GM21786 (cell line): Measurements from ENCODE around the gene BRME1.

Source experiments
- ATAC-seq: cut with Tn5 transposase; IDR thresholded peaks from one replicate; pipeline ENCODE4 v1.9.1; 2021; ENCODE audit not compliant: unreplicated experiment

The BRME1 gene

DNA sequence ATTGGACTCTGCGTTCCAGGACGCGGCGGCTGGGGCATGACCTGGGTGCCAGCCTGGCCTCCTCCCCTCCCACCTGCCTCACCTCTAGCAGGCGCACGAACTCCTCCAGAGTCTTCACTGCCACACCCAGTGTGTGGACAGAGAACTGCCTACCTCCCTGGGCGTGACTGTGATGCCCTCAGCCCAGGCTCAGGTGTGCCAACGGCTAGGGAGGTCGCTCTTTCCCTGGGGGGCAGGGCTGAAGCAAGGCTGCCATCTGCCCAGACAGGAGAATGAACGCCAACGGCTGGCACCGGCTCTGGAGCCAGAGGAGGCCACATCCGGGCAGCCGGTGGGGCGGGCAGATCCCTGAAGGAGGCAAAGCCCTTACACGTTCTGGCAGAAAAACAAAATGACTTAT lies 17.6 kb downstream of the BRME1 start:
- ATAC-seq: no peak

GRCh38 chr19:13887517-13887916 lies 18.4 kb downstream of the BRME1 start:
- no peak for ATAC-seq

GRCh38 chr19:13887018-13887436 lies 18.9 kb downstream of the BRME1 start:
- ATAC-seq: no peak

DNA sequence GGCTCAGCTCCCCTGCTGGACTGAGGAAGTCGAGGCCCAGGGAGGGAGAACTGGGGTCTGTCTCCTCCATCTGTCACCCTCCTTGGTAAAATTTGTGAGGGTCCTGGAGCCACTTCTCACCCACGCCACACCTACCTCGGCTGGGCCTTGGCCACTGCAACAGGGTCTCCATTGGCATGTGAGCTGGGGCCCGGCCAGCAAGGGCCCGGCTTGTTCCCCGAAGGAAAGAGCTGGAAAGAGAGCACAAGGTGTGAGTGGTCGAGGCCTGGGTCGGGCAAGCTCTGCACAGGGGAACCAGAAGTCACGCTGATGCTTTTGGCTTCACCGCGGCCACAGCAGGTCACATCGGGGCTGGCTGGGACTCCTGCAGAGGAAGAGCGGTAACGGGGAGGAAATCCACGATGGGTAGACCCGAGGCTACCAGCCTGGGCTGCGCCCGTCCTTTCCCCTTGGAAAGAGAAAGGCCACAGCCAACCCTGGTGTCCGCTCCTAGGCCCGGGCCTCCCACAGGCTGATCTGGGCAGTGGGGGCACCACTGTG lies 20.0 kb downstream of the BRME1 start:
- ATAC-seq: no peak

- no peak for ATAC-seq
Observed at GRCh38 chr19:13884726-13885591, 21.0 kb downstream of the BRME1 start.

DNA sequence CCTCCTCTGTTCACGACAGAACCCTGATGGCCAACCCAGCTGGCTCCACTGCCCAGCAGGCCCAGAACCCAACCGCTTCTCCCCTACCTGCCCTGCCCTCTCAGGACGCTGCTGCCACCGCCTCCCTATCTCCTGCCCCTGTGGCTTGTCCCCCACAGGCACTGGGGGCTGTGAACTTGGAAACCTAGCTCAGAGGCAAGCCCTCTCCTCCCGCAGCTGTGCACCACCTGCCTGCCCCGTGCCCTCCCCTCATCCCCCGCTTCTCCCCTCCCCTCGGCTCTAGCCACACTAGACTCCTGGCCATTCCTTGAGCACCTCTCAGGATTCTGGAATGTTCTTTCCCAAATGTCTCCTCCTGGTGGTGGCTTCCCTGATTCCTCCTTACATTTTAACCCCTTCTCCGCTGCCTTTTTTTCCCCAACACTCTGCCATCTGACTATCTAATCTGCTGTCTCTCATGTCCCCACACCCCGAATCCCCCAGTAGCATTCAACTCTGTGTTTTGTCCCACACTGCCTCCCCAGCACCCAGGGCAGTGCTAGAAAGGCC lies 22.3 kb downstream of the BRME1 start:
- ATAC-seq: no peak

GRCh38 chr19:13882836-13883235 lies 23.1 kb downstream of the BRME1 start:
- no peak for ATAC-seq

DNA sequence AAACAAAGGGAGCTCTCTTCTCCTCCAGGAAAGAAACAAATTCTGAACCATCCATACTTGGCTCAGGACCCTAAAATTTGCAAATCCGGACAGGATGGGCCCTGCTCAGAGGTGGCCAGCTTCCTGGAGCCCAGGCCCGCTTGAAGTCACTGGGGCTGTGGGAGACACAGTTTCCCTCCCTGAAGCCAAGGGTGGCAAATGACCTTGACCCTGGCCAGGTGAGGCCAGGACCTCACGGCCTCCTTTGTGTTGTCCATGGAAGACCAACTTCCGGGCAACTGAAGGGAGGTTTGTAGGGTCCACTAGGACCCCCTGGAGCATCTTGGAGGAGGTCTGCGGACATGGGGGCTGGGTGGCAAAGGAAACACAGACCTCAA lies 23.5 kb downstream of the BRME1 start:
- ATAC-seq: no peak

DNA sequence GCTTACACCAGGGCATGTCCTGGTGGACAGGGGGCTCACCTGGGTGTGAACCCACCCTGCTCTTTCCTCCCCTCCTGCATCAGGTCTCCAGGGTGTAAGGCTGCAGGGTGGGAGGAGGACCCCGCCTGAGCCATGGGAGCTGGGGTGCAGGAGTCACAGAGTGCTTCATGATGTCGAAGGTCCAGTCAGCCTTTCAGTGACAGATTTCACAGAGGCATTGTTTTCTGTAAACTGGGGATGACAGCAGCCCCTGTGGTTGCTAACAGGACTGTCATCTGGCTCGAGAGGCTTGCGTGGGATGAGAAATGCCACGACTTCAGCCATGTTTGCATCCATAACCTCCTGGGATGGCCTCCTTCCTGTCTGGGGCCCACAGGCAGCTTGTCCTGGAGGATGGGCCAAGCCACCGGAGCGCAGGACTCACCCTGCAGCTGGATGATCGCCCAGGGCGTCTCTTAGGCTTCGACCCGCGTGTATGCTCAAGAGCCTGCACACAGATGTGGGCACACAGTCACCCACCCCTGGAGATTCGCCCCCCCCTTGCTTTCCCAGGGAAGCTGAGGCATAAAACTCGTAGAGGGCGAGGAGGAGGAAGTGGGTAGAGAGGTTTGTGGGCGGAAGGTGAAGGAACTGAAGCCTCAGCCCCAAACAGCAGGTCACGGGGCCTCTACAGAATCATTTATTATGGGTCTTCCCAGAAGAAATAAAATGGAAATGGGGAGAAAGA lies 24.1 kb downstream of the BRME1 start:
- no peak for ATAC-seq

- no peak for ATAC-seq
Observed at GRCh38 chr19:13881251-13881691, 24.6 kb downstream of the BRME1 start.

DNA sequence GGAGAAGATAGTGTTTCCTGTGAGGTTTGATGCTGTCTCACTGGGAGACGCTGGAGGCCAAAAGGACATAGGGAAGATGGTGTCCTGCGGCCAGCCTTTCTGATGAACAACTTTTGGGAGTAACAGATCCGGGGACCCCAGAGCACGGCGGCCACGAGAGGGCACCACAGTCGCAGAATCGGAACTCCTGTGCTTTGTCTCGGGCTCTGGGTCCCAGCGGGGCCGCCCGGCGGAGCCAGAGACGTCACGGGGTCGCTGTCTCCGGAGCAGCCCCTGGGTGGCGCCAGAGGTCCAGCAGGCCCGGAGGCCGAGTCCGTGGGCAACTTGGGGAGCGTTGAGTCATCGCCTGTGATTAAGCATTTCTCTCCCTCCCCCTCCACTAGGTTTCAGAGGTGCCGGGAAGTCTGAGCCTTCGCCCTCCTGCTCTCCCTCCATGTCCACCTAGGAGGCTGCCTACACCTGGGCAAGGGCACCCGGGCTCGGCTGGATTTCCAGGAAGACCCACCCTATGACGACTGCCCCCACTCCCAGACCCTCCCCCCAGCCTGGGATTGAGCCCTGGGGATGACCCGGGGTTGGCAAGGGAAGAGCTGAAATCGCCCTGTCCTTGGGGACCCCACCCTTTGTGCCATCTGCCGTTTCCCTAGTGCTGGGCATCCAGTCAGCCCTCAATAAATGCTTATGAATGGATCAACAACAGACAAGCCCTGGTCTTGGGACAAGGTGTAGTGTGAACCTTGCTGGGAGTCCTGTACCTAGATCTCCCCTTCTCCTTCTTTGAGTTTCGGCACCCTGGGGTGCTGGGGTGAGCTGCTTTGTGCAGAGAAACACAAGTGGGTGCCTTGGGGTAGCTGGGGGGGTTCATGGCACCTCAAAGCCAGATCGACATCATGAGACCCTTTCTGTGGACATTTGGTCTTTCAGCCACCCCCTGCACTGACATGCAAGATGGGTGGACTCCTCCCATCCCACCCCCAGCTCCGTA lies 25.6 kb downstream of the BRME1 start:
- peak; percentile 83 for ATAC-seq

DNA sequence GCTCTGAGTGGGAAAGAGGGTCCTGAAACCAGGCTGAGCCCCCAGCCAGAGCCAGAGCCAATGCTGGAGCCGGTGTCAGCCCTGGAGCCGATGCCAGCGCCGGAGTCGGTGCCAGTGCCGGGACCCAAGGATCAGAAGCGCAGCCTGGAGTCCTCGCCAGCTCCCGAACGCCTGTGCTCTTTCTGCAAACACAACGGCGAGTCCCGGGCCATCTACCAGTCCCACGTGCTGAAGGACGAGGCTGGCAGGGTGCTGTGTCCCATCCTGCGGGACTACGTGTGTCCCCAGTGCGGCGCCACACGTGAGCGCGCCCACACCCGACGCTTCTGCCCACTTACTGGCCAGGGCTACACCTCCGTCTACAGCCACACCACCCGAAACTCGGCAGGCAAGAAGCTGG lies 28.6 kb downstream of the BRME1 start:
- ATAC-seq: no peak

- no peak for ATAC-seq
Observed at GRCh38 chr19:13876834-13877233, 29.1 kb downstream of the BRME1 start, which contains the start of gene NANOS3. Gene NANOS3 (plus strand): TSS chr19:13877134. CDS start chr19:13877249, 115 bp downstream.

- ATAC-seq: no peak
Observed at GRCh38 chr19:13875824-13876223, 30.1 kb downstream of the BRME1 start.

GRCh38 chr19:13873834-13874515 lies 31.9 kb downstream of the BRME1 start:
- ATAC-seq: no peak

DNA sequence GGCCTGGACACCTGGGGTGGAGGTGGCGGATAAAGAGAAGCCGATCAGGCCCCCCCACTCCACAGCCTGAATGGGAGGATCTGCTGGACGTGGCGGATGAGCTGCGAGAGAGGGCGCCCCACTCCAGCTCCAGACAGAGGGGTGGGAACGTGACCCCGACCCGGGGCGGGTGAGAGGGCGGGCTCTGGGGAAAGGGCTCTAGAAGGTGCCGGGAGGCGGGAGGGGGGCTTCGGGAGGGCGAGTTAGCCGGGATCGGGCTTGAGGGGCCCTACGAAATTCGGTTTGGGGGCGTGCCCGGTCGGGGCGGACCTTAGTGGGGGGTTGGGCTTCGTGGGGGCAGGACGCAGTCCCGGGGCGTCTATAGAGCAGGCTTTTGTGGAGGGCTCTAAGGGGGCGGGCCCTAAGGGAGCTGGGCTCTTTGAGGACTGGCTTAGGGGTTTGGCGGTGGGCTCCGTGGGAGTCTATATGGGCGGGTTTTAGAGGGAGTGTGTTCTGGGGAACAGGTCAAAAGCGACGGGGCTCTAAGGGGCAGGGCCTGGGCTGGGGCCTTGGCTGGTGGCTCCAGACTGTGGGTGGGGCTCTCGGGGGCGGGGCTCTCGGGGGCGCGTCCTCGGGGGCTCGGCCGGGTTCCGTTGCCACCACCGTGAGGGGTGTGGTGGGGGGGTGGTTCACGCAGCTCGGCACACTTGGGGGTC lies 33.1 kb downstream of the BRME1 start:
- ATAC-seq: no peak

GRCh38 chr19:13872339-13872694 lies 33.6 kb downstream of the BRME1 start:
- ATAC-seq: no peak

DNA sequence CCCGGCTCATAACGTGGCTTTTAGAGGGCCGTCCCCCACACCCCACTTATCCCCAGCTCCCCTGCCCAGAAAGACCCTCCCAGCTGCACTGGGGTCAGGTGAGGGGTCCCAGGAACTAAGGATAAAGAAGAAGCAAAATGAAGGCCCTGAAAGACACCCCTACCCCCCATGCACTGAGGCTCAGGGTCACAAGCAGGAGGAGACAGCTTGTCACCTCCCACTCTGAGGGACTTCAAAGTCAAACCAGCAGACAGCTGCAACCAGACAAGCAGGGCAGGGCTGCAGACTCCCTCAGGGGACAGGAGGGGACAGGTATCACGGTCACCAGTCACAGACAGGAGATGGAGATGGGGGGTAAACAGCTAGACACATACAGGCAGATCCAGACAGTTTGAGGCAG lies 35.0 kb downstream of the BRME1 start:
- no peak for ATAC-seq

GRCh38 chr19:13869281-13869680 lies 36.6 kb downstream of the BRME1 start:
- ATAC-seq: no peak
